Amniotic stem cell (primary cell): ENCODE data around the gene FAAP20.
A peak's percentile ranks its signal among the peaks of the same experiment; 100 is the strongest.

Experiments
- DNase-seq: peaks from one replicate; lab custom pipeline; 2025; lab: John Stamatoyannopoulos, UW

FAAP20 gene

GRCh38 chr1:2229911-2230731, 35.5 kb upstream of the FAAP20 start:
- no peak for DNase-seq

GRCh38 chr1:2229037-2229864, 34.7 kb upstream of the FAAP20 start:
- no peak for DNase-seq

- DNase-seq: no peak
These were observed 34.1 kb upstream of the FAAP20 start for GRCh38 chr1:2228694-2229036.

- DNase-seq: no peak
These were observed 33.6 kb upstream of the FAAP20 start, which contains the start of gene SKI for GRCh38 chr1:2228157-2228594. SKI (plus strand) TSS chr1:2228319; CDS start chr1:2228767, 448 bp downstream.

- peak; percentile 92 for DNase-seq
These were observed 33.0 kb upstream of the FAAP20 start for GRCh38 chr1:2227346-2228156.

GRCh38 chr1:2226525-2227345, 32.2 kb upstream of the FAAP20 start:
- DNase-seq: no peak

- no peak for DNase-seq
These were observed 30.3 kb upstream of the FAAP20 start for GRCh38 chr1:2224631-2225428.

GRCh38 chr1:2224170-2224584, 29.6 kb upstream of the FAAP20 start:
- DNase-seq: no peak

- DNase-seq: no peak
These were observed 26.7 kb upstream of the FAAP20 start for GRCh38 chr1:2221271-2221670.

GRCh38 chr1:2216767-2217058, 22.1 kb upstream of the FAAP20 start:
- DNase-seq: no peak

GRCh38 chr1:2215909-2216766, 21.6 kb upstream of the FAAP20 start:
- DNase-seq: no peak

- DNase-seq: no peak
These were observed 20.8 kb upstream of the FAAP20 start for GRCh38 chr1:2215329-2215728.

GRCh38 chr1:2214541-2215241, 20.1 kb upstream of the FAAP20 start:
- no peak for DNase-seq

GRCh38 chr1:2213576-2214505, 19.3 kb upstream of the FAAP20 start:
- DNase-seq: no peak

GRCh38 chr1:2212532-2213491, 18.2 kb upstream of the FAAP20 start:
- peak; percentile 90 for DNase-seq

- DNase-seq: no peak
These were observed 17.6 kb upstream of the FAAP20 start for GRCh38 chr1:2212274-2212531.

GRCh38 chr1:2210786-2211185, 16.2 kb upstream of the FAAP20 start:
- DNase-seq: no peak
